ENCODE data around the gene COLGALT1. TPM values are rescaled to one million over a fixed set of nuclear protein-coding genes. Genes with fewer than 3 reads are reported as not detected.
A peak's percentile ranks its signal among the peaks of the same experiment; 100 is the strongest.

COLGALT1 gene
- total RNA-seq, 1 donor from 2014 or later = 257 TPM

DNA sequence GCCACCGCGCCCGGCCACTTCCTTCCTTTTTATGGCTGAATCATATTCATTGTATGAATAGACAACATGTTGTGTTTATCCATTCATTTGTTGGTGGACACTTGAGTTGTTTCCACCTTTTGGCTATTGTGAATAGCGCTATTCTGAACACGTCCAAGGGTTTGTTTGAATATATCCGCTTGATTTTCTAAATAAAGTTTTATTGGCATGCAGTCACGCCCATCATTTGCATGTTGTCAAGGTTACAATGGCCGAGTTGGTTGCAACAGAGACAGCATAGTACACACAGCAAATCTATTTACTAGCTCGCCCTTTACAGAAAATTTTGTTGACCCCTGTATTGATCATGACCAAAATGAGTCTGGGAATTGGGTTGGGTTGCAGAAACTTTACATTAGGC is 43.5 kb downstream of the COLGALT1 start:
- DNase-seq (ENCODE audit: low spot score) = no peak
- TF ChIP-seq, protein P1, sequence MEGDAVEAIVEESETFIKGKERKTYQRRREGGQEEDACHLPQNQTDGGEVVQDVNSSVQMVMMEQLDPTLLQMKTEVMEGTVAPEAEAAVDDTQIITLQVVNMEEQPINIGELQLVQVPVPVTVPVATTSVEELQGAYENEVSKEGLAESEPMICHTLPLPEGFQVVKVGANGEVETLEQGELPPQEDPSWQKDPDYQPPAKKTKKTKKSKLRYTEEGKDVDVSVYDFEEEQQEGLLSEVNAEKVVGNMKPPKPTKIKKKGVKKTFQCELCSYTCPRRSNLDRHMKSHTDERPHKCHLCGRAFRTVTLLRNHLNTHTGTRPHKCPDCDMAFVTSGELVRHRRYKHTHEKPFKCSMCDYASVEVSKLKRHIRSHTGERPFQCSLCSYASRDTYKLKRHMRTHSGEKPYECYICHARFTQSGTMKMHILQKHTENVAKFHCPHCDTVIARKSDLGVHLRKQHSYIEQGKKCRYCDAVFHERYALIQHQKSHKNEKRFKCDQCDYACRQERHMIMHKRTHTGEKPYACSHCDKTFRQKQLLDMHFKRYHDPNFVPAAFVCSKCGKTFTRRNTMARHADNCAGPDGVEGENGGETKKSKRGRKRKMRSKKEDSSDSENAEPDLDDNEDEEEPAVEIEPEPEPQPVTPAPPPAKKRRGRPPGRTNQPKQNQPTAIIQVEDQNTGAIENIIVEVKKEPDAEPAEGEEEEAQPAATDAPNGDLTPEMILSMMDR (IDR thresholded peaks at IDR 0.05; ENCODE audit: unreplicated experiment) = no peak
- H3K9me3 Mint-ChIP-seq (ENCODE audit: unreplicated experiment) = no peaks in the 10 kb centered on the region
- no peak overlapping the region for H3K4me3 Mint-ChIP-seq (ENCODE audit: unreplicated experiment)
- H3K27me3 Mint-ChIP-seq (ENCODE audit: unreplicated experiment) = peaks cover 5% of the 10 kb centered on the region
- no peaks in the 10 kb centered on the region for H3K36me3 Mint-ChIP-seq (ENCODE audit: low read depth, unreplicated experiment)
- H3K4me1 Mint-ChIP-seq (ENCODE audit: unreplicated experiment) = peaks cover 10% of the 10 kb centered on the region
- H3K27ac Mint-ChIP-seq (ENCODE audit: unreplicated experiment) = no peak overlapping the region

DNA sequence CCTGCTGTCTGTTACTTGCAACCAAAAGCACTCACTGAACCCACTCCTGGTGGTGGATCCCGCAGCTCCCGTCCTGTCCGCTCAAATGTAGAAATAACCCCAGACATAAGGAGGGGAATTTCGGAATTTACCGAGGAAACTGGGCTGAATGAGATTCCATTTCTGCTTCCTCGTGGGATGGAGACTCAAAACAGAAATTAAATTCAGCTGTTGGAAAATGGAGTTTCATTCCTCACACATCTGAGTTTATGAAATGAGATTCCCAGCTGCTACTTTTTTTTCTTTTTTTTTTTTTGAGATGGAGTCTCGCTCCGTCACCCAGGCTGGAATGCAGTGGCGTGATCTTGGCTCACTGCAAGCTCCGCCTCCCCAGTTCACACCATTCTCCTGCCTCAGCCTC is 44.3 kb downstream of the COLGALT1 start:
- TF ChIP-seq, protein P1 (IDR thresholded peaks at IDR 0.05; ENCODE audit: unreplicated experiment) = no peak
- DNase-seq (ENCODE audit: low spot score) = no peak
- no peaks in the 10 kb centered on the region for H3K36me3 Mint-ChIP-seq (ENCODE audit: low read depth, unreplicated experiment)
- H3K4me1 Mint-ChIP-seq (ENCODE audit: unreplicated experiment) = peaks cover 10% of the 10 kb centered on the region
- no peak overlapping the region for H3K27ac Mint-ChIP-seq (ENCODE audit: unreplicated experiment)
- H3K4me3 Mint-ChIP-seq (ENCODE audit: unreplicated experiment) = no peak overlapping the region
- H3K27me3 Mint-ChIP-seq (ENCODE audit: unreplicated experiment) = peaks cover 8% of the 10 kb centered on the region
- no peaks in the 10 kb centered on the region for H3K9me3 Mint-ChIP-seq (ENCODE audit: unreplicated experiment)

DNA sequence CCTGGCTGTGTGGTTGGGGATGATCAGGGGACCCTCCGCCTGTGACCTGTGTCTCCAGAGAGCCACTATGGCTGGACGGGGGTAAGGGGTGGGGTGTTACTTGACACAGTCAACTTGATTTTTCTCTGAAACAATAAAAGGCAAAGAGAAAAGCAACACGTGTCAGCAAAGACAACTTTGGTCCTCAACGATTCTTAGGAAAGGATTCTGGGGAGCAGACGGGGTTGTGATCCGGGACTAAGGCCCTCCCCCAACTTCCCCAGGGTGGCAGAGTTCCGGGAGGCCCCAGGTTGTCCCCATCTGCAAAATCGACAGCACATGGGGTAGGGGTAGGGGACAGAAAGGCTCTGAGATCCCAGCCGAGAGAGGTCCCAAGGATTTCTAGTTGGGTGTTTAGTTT is 46.2 kb downstream of the COLGALT1 start:
- no peak for DNase-seq (ENCODE audit: low spot score)
- Mint-ChIP-seq H3K4me1 (ENCODE audit: unreplicated experiment) (peaks cover 10% of the 10 kb centered on the region), H3K36me3 (ENCODE audit: low read depth, unreplicated experiment) (no peaks in the 10 kb centered on the region), H3K27ac (ENCODE audit: unreplicated experiment) (no peak overlapping the region), H3K27me3 (ENCODE audit: unreplicated experiment) (peaks cover 8% of the 10 kb centered on the region), H3K9me3 (ENCODE audit: unreplicated experiment) (no peaks in the 10 kb centered on the region), H3K4me3 (ENCODE audit: unreplicated experiment) (no peak overlapping the region)
- TF ChIP-seq, protein P1 (IDR thresholded peaks at IDR 0.05; ENCODE audit: unreplicated experiment) = no peak

DNA sequence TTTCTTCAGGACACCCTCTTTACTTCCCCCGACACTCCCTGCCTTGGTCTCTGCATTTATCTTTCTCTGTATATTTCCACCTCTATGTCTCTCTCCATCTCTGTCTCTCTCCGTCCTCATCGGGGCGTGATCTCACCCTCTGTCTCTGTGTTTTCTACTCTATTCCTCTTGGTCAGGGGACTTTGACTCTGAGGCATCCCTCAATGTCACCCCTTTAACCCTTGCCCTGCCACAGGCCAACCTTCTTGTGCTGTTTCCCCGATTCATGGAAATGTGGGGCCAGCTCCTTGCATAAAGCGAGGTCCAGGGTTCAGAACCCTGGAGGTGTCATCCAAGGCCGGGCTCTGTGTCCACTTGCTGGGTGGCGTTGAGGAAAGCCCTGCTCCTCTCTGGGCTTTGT is 46.8 kb downstream of the COLGALT1 start:
- peaks cover 11% of the 10 kb centered on the region for H3K27me3 Mint-ChIP-seq (ENCODE audit: unreplicated experiment)
- H3K4me3 Mint-ChIP-seq (ENCODE audit: unreplicated experiment) = no peak overlapping the region
- TF ChIP-seq, protein P1 (IDR thresholded peaks at IDR 0.05; ENCODE audit: unreplicated experiment) = no peak
- DNase-seq (ENCODE audit: low spot score) = no peak
- no peak overlapping the region for H3K27ac Mint-ChIP-seq (ENCODE audit: unreplicated experiment)
- no peaks in the 10 kb centered on the region for H3K36me3 Mint-ChIP-seq (ENCODE audit: low read depth, unreplicated experiment)
- no peaks in the 10 kb centered on the region for H3K9me3 Mint-ChIP-seq (ENCODE audit: unreplicated experiment)
- peaks cover 13% of the 10 kb centered on the region for H3K4me1 Mint-ChIP-seq (ENCODE audit: unreplicated experiment)

DNA sequence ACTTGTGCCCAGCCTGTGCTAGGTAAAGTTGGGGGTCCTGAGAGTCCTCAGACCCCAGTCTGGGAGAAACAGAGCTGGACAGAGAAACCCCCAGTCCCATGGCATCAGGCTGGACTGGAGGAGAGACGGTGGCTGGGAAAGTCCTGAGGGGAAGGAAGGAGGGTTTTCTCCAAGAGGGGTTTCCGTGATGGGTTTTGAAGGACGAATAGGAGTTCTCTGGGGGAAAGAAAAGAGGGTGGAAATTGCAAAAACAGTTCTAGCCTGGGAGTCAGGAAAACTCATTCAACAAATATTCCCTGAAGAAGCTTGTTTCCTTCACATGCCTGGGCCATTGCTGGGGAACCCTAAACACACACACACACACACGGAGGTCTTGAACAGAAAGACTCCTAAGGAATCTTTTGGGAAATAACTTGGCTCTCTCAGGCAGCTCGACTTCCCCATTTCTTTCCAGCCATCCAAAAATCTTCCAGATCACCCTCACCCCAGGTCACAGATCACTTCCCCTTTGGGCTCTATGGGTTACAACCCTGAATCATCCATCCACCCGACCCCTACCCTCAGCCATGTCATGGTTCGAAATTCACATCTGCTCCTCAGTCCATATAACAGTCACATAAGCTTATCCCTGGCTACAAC is 47.5 kb downstream of the COLGALT1 start:
- H3K27me3 Mint-ChIP-seq (ENCODE audit: unreplicated experiment) = peaks cover 11% of the 10 kb centered on the region
- H3K4me1 Mint-ChIP-seq (ENCODE audit: unreplicated experiment) = peaks cover 13% of the 10 kb centered on the region
- DNase-seq (ENCODE audit: low spot score) = no peak
- H3K4me3 Mint-ChIP-seq (ENCODE audit: unreplicated experiment) = no peak overlapping the region
- H3K9me3 Mint-ChIP-seq (ENCODE audit: unreplicated experiment) = no peaks in the 10 kb centered on the region
- TF ChIP-seq, protein P1 (IDR thresholded peaks at IDR 0.05; ENCODE audit: unreplicated experiment) = no peak
- no peaks in the 10 kb centered on the region for H3K36me3 Mint-ChIP-seq (ENCODE audit: low read depth, unreplicated experiment)
- H3K27ac Mint-ChIP-seq (ENCODE audit: unreplicated experiment) = peak overlapping the region; percentile 10
